Pancreas (tissue), 10 donors: ENCODE data around the gene AFF3. TPM values are rescaled to one million over a fixed set of nuclear protein-coding genes. Genes with fewer than 3 reads are reported as not detected.
"Not testable (repeated sequence)": the region's sequence is repeated elsewhere in the genome, so short reads cannot be mapped to it uniquely, and the experiment has no call there.

ENCODE experiments used
- ATAC-seq, 4 donors: fragments of 200-7000 bp; cut with Tn5 transposase; one replicate each; pipeline versions ENCODE4 v1.8.0 to v1.9.1; 2020; ENCODE audit warnings: mild to moderate bottlenecking in 4 of 4, moderate library complexity in 4 of 4
- DNase-seq, 6 donors: peaks; one replicate each; pipeline ENCODE4 v3.0.0-alpha.2; 2020
- FAIRE-seq: peaks from 2 replicates; lab custom pipeline; 2012; peaks lifted over from hg19 to GRCh38; lab: Jason Lieb, UNC
- H3K27ac ChIP-seq, 4 donors: fragments of 200-600 bp; sonication (generic); 1 replicate in 3 of 4; 2 replicates in 1 of 4; pipeline versions ENCODE4 v1.5.0 to v1.8.0; 2020
- H3K27me3 ChIP-seq, 4 donors: fragments of 200-600 bp; one replicate each; pipeline ENCODE4 v1.8.0; 2021
- H3K36me3 ChIP-seq, 3 donors: fragments of 200-600 bp; sonication (generic) in 1 of 3; one replicate each; pipeline versions ENCODE4 v1.5.0 to v1.8.0; 2020 to 2021
- H3K4me1 ChIP-seq, 3 donors: fragments of 200-600 bp; one replicate each; pipeline ENCODE4 v1.8.0; 2021
- H3K4me3 ChIP-seq, 4 donors: fragments of 200-600 bp; sonication (generic) in 2 of 4; one replicate each; pipeline versions ENCODE4 v1.5.0 to v1.8.0; 2020 to 2021
- H3K9me3 ChIP-seq, 4 donors: fragments of 200-600 bp; one replicate each; pipeline ENCODE4 v1.8.0; 2021
- WGBS, 2 donors: extraction: QIAGEN DNeasy Blood & Tissue Kit; methylation state at CpG; one replicate each; pipeline ENCODE4 v1.1.7; 2013; 5-methylcytosine and 5-hydroxymethylcytosine counted together
- intact Hi-C, 3 donors: fragments of 100-400 bp; cut with DNase I; formaldehyde crosslinking; loops; one replicate each; pipeline versions ENCODE4 v1.11.1 to v1.14.2; 2022
- polyA plus RNA-seq, 2 donors: library from polyadenylated mRNA; stranded (reverse); fragments of 200-250 nt; gene quantifications; one replicate each; pipeline ENCODE4 v1.2.3, GENCODE V29; 2013
- total RNA-seq, 6 donors: library from RNA; stranded (reverse); fragmentation: NEBNext Ultra II Directional in 4 of 6; extraction: Animal tissue kit (Norgen Biotek cat#: 25700) in 4 of 6; gene quantifications; one replicate each; pipeline versions ENCODE4 v1.2.1 to v1.2.4, GENCODE V29; 2021 to 2023
- TF ChIP-seq, protein P1 (sequence below), 4 donors: fragments of 200-600 bp; sonication (generic) in 3 of 4; IDR thresholded peaks; one replicate each; pipeline versions ENCODE4 v1.5.0 to v1.8.0; 2021; ENCODE audit warnings: antibody characterized with exemption in 4 of 4
- donor health status: healthy with polysubstance abuse.
- donor health status: DM: no; HTN: no; CAD: no; lungs with moderate emphysema.
- donor health status: DM: no; HTN: no; CAD: no.
- donor health status: control.
- donor health status: control.
- donor health status: Bipolar disorder and iron deficiency.
- donor health status: DM: yes; HTN: yes; CAD: no.
- donor health status: DM: no; HTN: no; CAD: no.
- donor health status: DM: no; HTN: no; CAD: no.
- donor health status: DM: yes; HTN: yes; CAD: no.

AFF3 gene
- total and polyA plus RNA-seq, 8 donors: 0.19 to 1.1 (median 0.54) TPM

DNA sequence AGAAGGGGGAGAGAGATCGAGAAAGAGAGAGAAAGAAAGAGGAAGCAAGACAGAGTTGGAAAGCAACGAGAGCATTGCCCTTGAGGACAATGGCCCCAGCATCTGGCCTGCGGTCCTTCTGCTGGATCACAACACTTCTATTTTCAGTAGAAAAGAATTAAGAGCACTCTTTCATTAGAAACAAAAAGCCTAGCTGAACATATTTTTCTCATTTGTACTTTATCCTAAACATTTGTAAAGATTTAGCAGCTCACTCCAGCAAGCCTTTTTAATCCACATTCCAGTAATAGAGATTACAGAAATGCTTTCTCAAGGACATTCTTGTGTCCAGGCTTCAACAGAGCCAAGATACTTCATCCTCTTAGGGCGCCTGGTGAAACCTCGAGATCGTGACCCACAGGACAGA lies 31.6 kb upstream of the AFF3 start:
- FAIRE-seq: no peak

DNA sequence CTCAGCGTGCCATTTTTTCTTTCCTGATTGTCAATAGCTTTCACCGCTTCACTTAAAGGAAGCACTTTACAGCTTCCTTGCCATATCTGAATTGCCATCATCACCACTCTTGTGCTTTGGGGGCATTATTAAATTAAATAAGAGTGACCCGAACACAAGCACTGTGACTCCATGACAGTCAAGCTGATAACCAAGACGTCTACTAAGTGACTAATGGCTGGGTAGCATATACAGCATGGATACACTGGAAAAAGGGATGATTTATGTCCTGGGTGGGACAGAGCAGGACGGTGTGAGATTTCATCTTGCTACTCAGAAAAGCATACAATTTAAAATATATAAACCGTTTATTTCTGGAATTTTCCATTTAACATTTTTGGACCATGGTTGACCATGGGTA lies 24.3 kb upstream of the AFF3 start:
- H3K27me3 ChIP-seq: no peaks in the 10 kb centered on the region
- FAIRE-seq (no peak), DNase-seq (no peak), ATAC-seq (no peak)
- no peak overlapping the region for H3K27ac ChIP-seq
- WGBS, 2 donors: 79 to 80% methylated on average over 6 of the region's 6 CpGs
- H3K9me3 ChIP-seq: no peaks in the 10 kb centered on the region
- H3K4me1 ChIP-seq: no peaks in the 10 kb centered on the region
- no peaks in the 10 kb centered on the region for H3K36me3 ChIP-seq
- intact Hi-C loops: no loop called here
- TF ChIP-seq, protein P1, sequence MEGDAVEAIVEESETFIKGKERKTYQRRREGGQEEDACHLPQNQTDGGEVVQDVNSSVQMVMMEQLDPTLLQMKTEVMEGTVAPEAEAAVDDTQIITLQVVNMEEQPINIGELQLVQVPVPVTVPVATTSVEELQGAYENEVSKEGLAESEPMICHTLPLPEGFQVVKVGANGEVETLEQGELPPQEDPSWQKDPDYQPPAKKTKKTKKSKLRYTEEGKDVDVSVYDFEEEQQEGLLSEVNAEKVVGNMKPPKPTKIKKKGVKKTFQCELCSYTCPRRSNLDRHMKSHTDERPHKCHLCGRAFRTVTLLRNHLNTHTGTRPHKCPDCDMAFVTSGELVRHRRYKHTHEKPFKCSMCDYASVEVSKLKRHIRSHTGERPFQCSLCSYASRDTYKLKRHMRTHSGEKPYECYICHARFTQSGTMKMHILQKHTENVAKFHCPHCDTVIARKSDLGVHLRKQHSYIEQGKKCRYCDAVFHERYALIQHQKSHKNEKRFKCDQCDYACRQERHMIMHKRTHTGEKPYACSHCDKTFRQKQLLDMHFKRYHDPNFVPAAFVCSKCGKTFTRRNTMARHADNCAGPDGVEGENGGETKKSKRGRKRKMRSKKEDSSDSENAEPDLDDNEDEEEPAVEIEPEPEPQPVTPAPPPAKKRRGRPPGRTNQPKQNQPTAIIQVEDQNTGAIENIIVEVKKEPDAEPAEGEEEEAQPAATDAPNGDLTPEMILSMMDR (IDR thresholded peaks at IDR 0.05): no peak
- no peak overlapping the region for H3K4me3 ChIP-seq

More for the DNA sequence above, 31.6 kb upstream of the AFF3 start:
- Histone ChIP-seq H3K27ac (no peak overlapping the region), H3K9me3 (no peaks in the 10 kb centered on the region), H3K4me3 (no peak overlapping the region), H3K27me3 (no peaks in the 10 kb centered on the region), H3K4me1 (no peaks in the 10 kb centered on the region), H3K36me3 (no peaks in the 10 kb centered on the region)
- intact Hi-C loops: no loop called here
- TF ChIP-seq, protein P1 (IDR thresholded peaks at IDR 0.05): no peak
- DNase-seq: no peak
- ATAC-seq: no peak
- WGBS, 2 donors: 65 to 81% methylated on average over 6 of the region's 6 CpGs

GRCh38 chr2:100163605-100164004 lies 21.2 kb upstream of the AFF3 start:
- no peak for FAIRE-seq
- intact Hi-C loops: no loop called here
- H3K27ac ChIP-seq: no peak overlapping the region
- no peaks in the 10 kb centered on the region for H3K4me1 ChIP-seq
- ATAC-seq: no peak
- H3K9me3 ChIP-seq: no peaks in the 10 kb centered on the region
- no peak overlapping the region for H3K4me3 ChIP-seq
- no peaks in the 10 kb centered on the region for H3K36me3 ChIP-seq
- no peak for DNase-seq
- TF ChIP-seq, protein P1 (IDR thresholded peaks at IDR 0.05): no peak
- H3K27me3 ChIP-seq: no peaks in the 10 kb centered on the region

- Histone ChIP-seq H3K4me3 (no peak overlapping the region), H3K36me3 (no peaks in the 10 kb centered on the region), H3K27ac (no peak overlapping the region), H3K27me3 (no peaks in the 10 kb centered on the region), H3K9me3 (no peaks in the 10 kb centered on the region), H3K4me1 (no peaks in the 10 kb centered on the region)
- DNase-seq (no peak), FAIRE-seq (no peak), ATAC-seq (no peak)
- intact Hi-C loops: no loop called here
- TF ChIP-seq, protein P1 (IDR thresholded peaks at IDR 0.05): no peak
These were observed 19.7 kb upstream of the AFF3 start for GRCh38 chr2:100161945-100162620.

- no peak for FAIRE-seq
- TF ChIP-seq, protein P1 (IDR thresholded peaks at IDR 0.05): no peak
- no peaks in the 10 kb centered on the region for H3K9me3 ChIP-seq
- H3K4me3 ChIP-seq: no peak overlapping the region
- H3K27ac ChIP-seq: no peak overlapping the region
- intact Hi-C loops: no loop called here
- no peaks in the 10 kb centered on the region for H3K36me3 ChIP-seq
- no peak for ATAC-seq
- H3K4me1 ChIP-seq: no peaks in the 10 kb centered on the region
- DNase-seq: no peak
- no peaks in the 10 kb centered on the region for H3K27me3 ChIP-seq
- 92 to 100% methylated on average over 1 of the region's 1 CpG for WGBS, 2 donors
These were observed 18.0 kb upstream of the AFF3 start for GRCh38 chr2:100160396-100160795.

GRCh38 chr2:100151832-100152231 lies 9.4 kb upstream of the AFF3 start:
- ATAC-seq, intact Hi-C loops, H3K4me1 ChIP-seq, DNase-seq, H3K27ac ChIP-seq, FAIRE-seq, H3K9me3 ChIP-seq, H3K27me3 ChIP-seq, H3K4me3 ChIP-seq, H3K36me3 ChIP-seq: not testable (repeated sequence)
- 89 to 92% methylated on average over 4 of the region's 4 CpGs for WGBS, 2 donors
